GM19099 (cell line): Measurements from ENCODE around the gene KIZ.

Experiments
- POLR2A ChIP-seq: IDR thresholded peaks from 3 replicates; pipeline ENCODE4 v1.6.1; 2011; ENCODE audit warnings: low read depth; ENCODE audit not compliant: insufficient read length; ENCODE audit errors: extremely low read depth

Gene KIZ

DNA sequence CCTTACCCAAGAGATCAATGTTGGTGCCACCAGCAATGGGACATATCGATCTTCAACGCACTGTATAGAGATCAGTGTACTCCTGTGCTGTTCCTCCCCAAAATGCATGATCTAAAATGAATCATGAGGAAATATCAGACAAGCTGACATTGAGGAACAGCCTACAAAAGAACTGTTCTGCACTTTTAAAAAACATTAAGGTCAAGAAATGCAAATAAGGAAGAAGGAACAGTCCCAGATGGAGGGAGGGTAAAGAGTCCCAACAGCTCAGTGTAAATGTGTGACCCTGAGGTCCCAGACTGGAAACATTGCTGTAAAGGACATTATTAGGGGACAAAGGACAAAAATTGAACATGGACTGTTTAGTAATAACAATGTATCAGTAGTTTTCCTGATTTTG lies 152.9 kb downstream of the KIZ start:
- TF ChIP-seq POLR2A: no peak

GRCh38 chr20:21279706-21280521 lies 154.0 kb downstream of the KIZ start:
- no peak for TF ChIP-seq POLR2A

GRCh38 chr20:21280522-21281016 lies 154.7 kb downstream of the KIZ start:
- no peak for TF ChIP-seq POLR2A

- no peak for TF ChIP-seq POLR2A
Observed at GRCh38 chr20:21286775-21287174, 160.9 kb downstream of the KIZ start.

GRCh38 chr20:21288587-21289370 lies 162.9 kb downstream of the KIZ start:
- no peak for TF ChIP-seq POLR2A

DNA sequence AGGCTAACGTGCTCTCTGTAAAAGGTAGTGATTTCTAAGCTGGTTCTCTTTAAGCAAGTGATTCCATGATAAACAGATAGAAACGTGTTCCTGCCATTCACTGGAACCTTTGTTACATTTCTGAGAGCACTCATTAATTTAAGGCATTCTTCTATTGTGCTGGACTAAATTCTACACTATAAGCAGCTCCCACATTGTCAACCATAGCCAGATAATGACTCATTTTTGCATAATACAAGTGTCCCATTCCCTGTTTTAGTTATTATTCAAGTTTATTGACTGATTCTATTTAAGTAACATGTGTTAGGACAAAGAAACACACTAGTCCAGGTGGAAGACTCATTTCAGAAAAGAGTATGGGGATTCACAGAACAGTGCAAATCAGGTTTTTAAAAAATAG lies 163.8 kb downstream of the KIZ start:
- TF ChIP-seq POLR2A: no peak

DNA sequence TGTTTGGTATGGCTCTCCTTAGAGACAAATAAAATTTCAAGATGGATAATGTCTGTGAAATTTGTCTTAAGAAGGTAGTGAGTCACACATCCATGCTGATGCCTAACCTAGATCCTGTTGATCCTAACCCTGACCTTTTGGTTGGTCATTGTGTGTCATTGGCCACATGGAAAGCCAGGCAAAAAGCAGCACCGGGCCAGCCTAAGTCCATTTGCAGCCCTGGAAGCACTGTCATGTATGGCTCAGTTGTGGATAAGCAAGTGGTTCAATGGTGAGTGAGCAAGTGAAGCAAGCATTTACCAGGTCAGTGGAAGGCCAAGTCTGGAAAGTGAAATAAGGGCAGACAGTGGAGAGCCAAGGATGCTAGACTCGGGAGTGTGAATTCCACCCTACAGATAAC lies 165.1 kb downstream of the KIZ start:
- no peak for TF ChIP-seq POLR2A

DNA sequence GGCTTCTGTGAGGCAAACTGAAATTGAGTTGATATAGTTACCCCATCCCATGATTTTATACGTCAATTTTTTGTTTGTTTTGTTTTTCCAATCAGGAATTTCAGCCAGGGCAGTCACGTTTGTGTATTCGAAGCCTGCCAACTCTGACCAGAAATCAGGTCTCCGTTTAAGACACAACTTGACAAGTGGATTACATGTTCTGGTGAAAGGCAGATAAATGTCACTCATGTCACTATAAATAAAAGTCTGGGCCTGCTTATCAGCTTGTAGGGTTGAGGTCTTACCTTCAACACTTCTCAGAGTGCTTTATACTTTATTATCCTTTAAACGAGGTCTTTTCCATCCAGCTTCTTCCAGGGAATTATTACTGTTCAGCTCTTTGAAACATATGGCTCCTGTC lies 168.9 kb downstream of the KIZ start:
- no peak for TF ChIP-seq POLR2A
